ENCODE measurements around the gene PAH. TPM values are rescaled to one million over a fixed set of nuclear protein-coding genes. Genes with fewer than 3 reads are reported as not detected.
A peak's percentile ranks its signal among the peaks of the same experiment; 100 is the strongest.

Gene PAH
- total and polyA plus RNA-seq, 2 of the 13 experiments (the other 11 are each of a cell fraction or from before 2014, with no cell fraction given), result 192 to 451 TPM

GRCh38 chr12:102950107-102950949, 33.3 kb upstream of the PAH start (continued):
- no peak for TF ChIP-seq NFE2L1 (CRISPR knock-in tag; IDR thresholded peaks at IDR 0.05; ENCODE audit: borderline replicate concordance)
- TF ChIP-seq, protein P1, sequence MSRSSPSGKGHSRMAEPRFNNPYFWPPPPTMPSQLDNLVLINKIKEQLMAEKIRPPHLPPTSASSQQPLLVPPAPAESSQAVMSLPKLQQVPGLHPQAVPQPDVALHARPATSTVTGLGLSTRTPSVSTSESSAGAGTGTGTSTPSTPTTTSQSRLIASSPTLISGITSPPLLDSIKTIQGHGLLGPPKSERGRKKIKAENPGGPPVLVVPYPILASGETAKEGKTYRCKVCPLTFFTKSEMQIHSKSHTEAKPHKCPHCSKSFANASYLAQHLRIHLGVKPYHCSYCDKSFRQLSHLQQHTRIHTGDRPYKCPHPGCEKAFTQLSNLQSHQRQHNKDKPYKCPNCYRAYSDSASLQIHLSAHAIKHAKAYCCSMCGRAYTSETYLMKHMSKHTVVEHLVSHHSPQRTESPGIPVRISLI (CRISPR knock-in tag; IDR thresholded peaks at IDR 0.05; ENCODE audit: borderline replicate concordance), result no peak
- TF ChIP-seq RNF2 (conservative IDR thresholded peaks at IDR 0.05; ENCODE audit: low read depth), result peak; percentile 77
- TF ChIP-seq AHR (CRISPR knock-in tag; IDR thresholded peaks at IDR 0.05), result no peak
- no peak for TF ChIP-seq CREM (IDR thresholded peaks at IDR 0.05)
- TF ChIP-seq CREM (CRISPR knock-in tag; IDR thresholded peaks at IDR 0.05), result no peak
- TF ChIP-seq PCBP1 (IDR thresholded peaks at IDR 0.05; ENCODE audit: borderline replicate concordance, low read depth, low read length), result no peak
- no peak for TF ChIP-seq ZNF337 (CRISPR knock-in tag; IDR thresholded peaks at IDR 0.05; ENCODE audit: borderline replicate concordance, low read depth)
- TF ChIP-seq ZNF282 (IDR thresholded peaks at IDR 0.05; ENCODE audit: partially characterized antibody), result no peak
- TF ChIP-seq SRSF9 (IDR thresholded peaks at IDR 0.05; ENCODE audit: borderline replicate concordance, insufficient read depth, low read depth, low read length, poor library complexity, severe bottlenecking), result no peak
- no peak for TF ChIP-seq AGO1 (IDR thresholded peaks at IDR 0.05; ENCODE audit: low read depth, low read length, poor library complexity, severe bottlenecking)
- no peak for TF ChIP-seq ZFAT (CRISPR knock-in tag; conservative IDR thresholded peaks at IDR 0.05)
- TF ChIP-seq MXI1 (IDR thresholded peaks at IDR 0.05; ENCODE audit: borderline replicate concordance, low read depth, low read length), result peak; percentile 53; the same call in 1 of the 3 replicates
- no peak for TF ChIP-seq ZSCAN9 (CRISPR knock-in tag; IDR thresholded peaks at IDR 0.05; ENCODE audit: borderline replicate concordance)
- no peak; the same call in 1 of the 2 replicates for TF ChIP-seq KDM2A (CRISPR knock-in tag; IDR thresholded peaks at IDR 0.05; ENCODE audit: borderline replicate concordance, low read depth)
- no peak for TF ChIP-seq ZFP1 (CRISPR knock-in tag; IDR thresholded peaks at IDR 0.05)
- TF ChIP-seq HDAC1 (CRISPR knock-in tag; IDR thresholded peaks at IDR 0.05), result peak; percentile 54; the same call in 1 of the 2 replicates
- TF ChIP-seq ZBTB2 (CRISPR knock-in tag; IDR thresholded peaks at IDR 0.05; ENCODE audit: low read depth), result no peak
- no peak for TF ChIP-seq ZBTB49 (CRISPR knock-in tag; IDR thresholded peaks at IDR 0.05; ENCODE audit: borderline replicate concordance)
- TF ChIP-seq NR1H2 (CRISPR knock-in tag; IDR thresholded peaks at IDR 0.05; ENCODE audit: borderline replicate concordance, low read depth), result no peak
- TF ChIP-seq SSRP1 (CRISPR knock-in tag; IDR thresholded peaks at IDR 0.05), result no peak
- no peak for TF ChIP-seq RFXANK (CRISPR knock-in tag; IDR thresholded peaks at IDR 0.05)
- TF ChIP-seq, protein P2, sequence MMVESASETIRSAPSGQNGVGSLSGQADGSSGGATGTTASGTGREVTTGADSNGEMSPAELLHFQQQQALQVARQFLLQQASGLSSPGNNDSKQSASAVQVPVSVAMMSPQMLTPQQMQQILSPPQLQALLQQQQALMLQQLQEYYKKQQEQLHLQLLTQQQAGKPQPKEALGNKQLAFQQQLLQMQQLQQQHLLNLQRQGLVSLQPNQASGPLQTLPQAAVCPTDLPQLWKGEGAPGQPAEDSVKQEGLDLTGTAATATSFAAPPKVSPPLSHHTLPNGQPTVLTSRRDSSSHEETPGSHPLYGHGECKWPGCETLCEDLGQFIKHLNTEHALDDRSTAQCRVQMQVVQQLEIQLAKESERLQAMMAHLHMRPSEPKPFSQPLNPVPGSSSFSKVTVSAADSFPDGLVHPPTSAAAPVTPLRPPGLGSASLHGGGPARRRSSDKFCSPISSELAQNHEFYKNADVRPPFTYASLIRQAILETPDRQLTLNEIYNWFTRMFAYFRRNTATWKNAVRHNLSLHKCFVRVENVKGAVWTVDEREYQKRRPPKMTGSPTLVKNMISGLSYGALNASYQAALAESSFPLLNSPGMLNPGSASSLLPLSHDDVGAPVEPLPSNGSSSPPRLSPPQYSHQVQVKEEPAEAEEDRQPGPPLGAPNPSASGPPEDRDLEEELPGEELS (CRISPR knock-in tag; IDR thresholded peaks at IDR 0.05), result peak; percentile 35; the same call in 1 of the 2 replicates

All from HepG2 (cell line).